ENCODE results near the gene BCAM.

DNA sequence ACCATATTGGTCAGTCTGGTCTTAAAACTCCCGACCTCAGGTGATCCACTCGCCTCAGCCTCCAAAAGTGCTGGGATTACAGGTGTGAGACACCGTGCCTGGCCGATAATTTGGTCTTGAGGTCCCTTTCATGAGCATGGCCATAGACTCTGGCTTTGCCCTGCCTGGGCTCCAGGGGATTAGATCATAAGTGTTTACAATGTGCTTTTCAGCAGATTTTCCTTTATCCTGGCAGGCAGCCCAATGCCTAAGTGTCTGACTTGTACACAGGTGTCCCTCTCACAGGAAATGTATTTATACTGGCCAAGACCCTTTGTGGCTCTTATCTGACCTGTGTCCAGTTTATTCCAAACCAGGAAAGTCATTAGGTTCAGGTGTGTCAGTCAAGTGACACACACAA is 15.9 kb downstream of the BCAM start:
- no peak for TF ChIP-seq CTCF (conservative IDR thresholded peaks at IDR 0.05; ENCODE audit: low read depth, low read length)
- no peak for TF ChIP-seq POLR2A (IDR thresholded peaks at IDR 0.05; ENCODE audit: low read depth, low read length)
- TF ChIP-seq RAD21 (IDR thresholded peaks at IDR 0.05; ENCODE audit: low read length), result no peak
- TF ChIP-seq BHLHE40 (IDR thresholded peaks at IDR 0.05; ENCODE audit: low read depth, low read length), result no peak
- no peak for TF ChIP-seq USF2 (IDR thresholded peaks at IDR 0.05; ENCODE audit: low read depth, low read length)
- TF ChIP-seq RFX5 (IDR thresholded peaks at IDR 0.05; ENCODE audit: low read depth, low read length), result no peak
- no peak for TF ChIP-seq SMC3 (IDR thresholded peaks at IDR 0.05; ENCODE audit: low read depth, low read length)
- TF ChIP-seq MAFK (IDR thresholded peaks at IDR 0.05; ENCODE audit: low read depth, low read length), result no peak
